IMR-90 (cell line): Measurements from ENCODE around the gene CTNNA2. TPM values are rescaled to one million over a fixed set of nuclear protein-coding genes. Genes with fewer than 3 reads are reported as not detected.

ENCODE experiments used
- ATAC-seq: fragments of 200-7000 bp; cut with Tn5 transposase; 2 replicates; pipeline ENCODE4 v1.9.1; 2020; ENCODE audit warnings: low read depth, mild to moderate bottlenecking, moderate library complexity
- BruUV-seq: library from RNA; stranded (reverse); fragments of 400-500 nt; replicated peaks from 2 replicates; lab custom pipeline; 2021; lab: Mats Ljungman, UMichigan
- CTCF ChIA-PET: fragments of 300-600 bp; formaldehyde crosslinking; extraction: SDS; loops from one replicate; lab custom pipeline; 2021; ENCODE audit warnings: antibody characterized with exemption; lab: Yijun Ruan, JAX
- POLR2A ChIA-PET: fragments of 300-600 bp; sonication (Branson Sonifier 250); formaldehyde crosslinking; loops from one replicate; lab custom pipeline; 2022; ENCODE audit warnings: antibody characterized with exemption; ENCODE audit not compliant: unreplicated experiment; lab: Charles Lee
- DNase-seq: peaks from one replicate; pipeline ENCODE4 v3.0.0; 2013
- H2AFZ ChIP-seq: replicated peaks from 2 replicates; pipeline ENCODE3; 2013; ENCODE audit warnings: low read length, mild to moderate bottlenecking; ENCODE audit not compliant: poor library complexity
- H2AK5ac ChIP-seq: 2 replicates; pipeline ENCODE4 v1.6.1; 2013; ENCODE audit warnings: low read depth, low read length, inconsistent platforms
- H2AK9ac ChIP-seq: replicated peaks from 2 replicates; pipeline ENCODE3; 2013; ENCODE audit warnings: mild to moderate bottlenecking, low read depth, low read length, moderate library complexity; ENCODE audit not compliant: poor library complexity
- H2BK120ac ChIP-seq: 2 replicates; pipeline ENCODE4 v1.6.1; 2013; ENCODE audit warnings: low read depth, low read length, inconsistent platforms
- H2BK15ac ChIP-seq: 3 replicates; pipeline ENCODE4 v1.6.1; 2013; ENCODE audit warnings: low read depth, low read length, inconsistent platforms
- H2BK20ac ChIP-seq: 2 replicates; pipeline ENCODE4 v1.6.1; 2013; ENCODE audit warnings: low read depth, mild to moderate bottlenecking, inconsistent platforms, low read length, moderate library complexity
- H2BK5ac ChIP-seq: 2 replicates; pipeline ENCODE4 v1.6.1; 2013; ENCODE audit warnings: mild to moderate bottlenecking, low read depth, low read length, inconsistent platforms; ENCODE audit not compliant: poor library complexity, severe bottlenecking
- H3K14ac ChIP-seq: replicated peaks from 2 replicates; pipeline ENCODE4 v1.6.1; 2013; ENCODE audit warnings: low read depth, low read length, inconsistent platforms
- H3K18ac ChIP-seq: 2 replicates; pipeline ENCODE4 v1.6.1; 2013; ENCODE audit warnings: low read depth, low read length, control low read depth
- H3K23ac ChIP-seq: 2 replicates; pipeline ENCODE4 v1.6.1; 2013; ENCODE audit warnings: low read depth, low read length, inconsistent platforms
- H3K27ac ChIP-seq: 2 replicates; pipeline ENCODE4 v1.5.1; 2013; ENCODE audit warnings: mild to moderate bottlenecking, control low read depth, low read length; ENCODE audit not compliant: insufficient read depth
- H3K27me3 ChIP-seq: 2 replicates; pipeline ENCODE4 v1.6.1; 2013; ENCODE audit warnings: low read length; ENCODE audit not compliant: control insufficient read depth, insufficient read depth
- H3K36me3 ChIP-seq: 2 replicates; pipeline ENCODE4 v1.6.1; 2013; ENCODE audit warnings: low read length, mixed read lengths; ENCODE audit not compliant: control insufficient read depth, insufficient read depth
- H3K4ac ChIP-seq: 2 replicates; pipeline ENCODE4 v1.6.1; 2013; ENCODE audit warnings: low read depth, low read length, inconsistent platforms
- H3K4me1 ChIP-seq: 2 replicates; pipeline ENCODE4 v1.6.1; 2013; ENCODE audit warnings: low read length, mixed read lengths; ENCODE audit not compliant: control insufficient read depth, insufficient read depth
- H3K4me2 ChIP-seq: 2 replicates; pipeline ENCODE4 v1.6.1; 2013; ENCODE audit warnings: low read depth, mild to moderate bottlenecking, control low read depth, low read length, moderate library complexity
- H3K4me3 ChIP-seq: 2 replicates; pipeline ENCODE4 v1.5.1; 2013; ENCODE audit warnings: low read depth, mild to moderate bottlenecking, control low read depth, low read length, moderate library complexity; ENCODE audit not compliant: insufficient read depth
- H3K56ac ChIP-seq: 2 replicates; pipeline ENCODE4 v1.6.1; 2013; ENCODE audit warnings: low read length, inconsistent platforms; ENCODE audit not compliant: insufficient read depth; ENCODE audit errors: extremely low read depth
- H3K79me1 ChIP-seq, 2 experiments: 2 replicates each; pipeline ENCODE4 v1.6.1; 2013; ENCODE audit warnings: low read length in 2 of 2, inconsistent platforms in 1 of 2, low read depth in 1 of 2
- H3K9ac ChIP-seq: 2 replicates; pipeline ENCODE4 v1.6.1; 2013; ENCODE audit warnings: low read depth, low read length, control low read depth
- H3K9me1 ChIP-seq: 2 replicates; pipeline ENCODE4 v1.6.1; 2013; ENCODE audit warnings: low read length, inconsistent platforms; ENCODE audit not compliant: insufficient read depth
- H3K9me3 ChIP-seq: 2 replicates; pipeline ENCODE4 v1.6.1; 2013; ENCODE audit warnings: low read length; ENCODE audit not compliant: control insufficient read depth, insufficient read depth
- H4K20me1 ChIP-seq: 2 replicates; pipeline ENCODE4 v1.6.1; 2013; ENCODE audit warnings: low read length, inconsistent platforms; ENCODE audit not compliant: insufficient read depth
- H4K5ac ChIP-seq: 2 replicates; pipeline ENCODE4 v1.6.1; 2013; ENCODE audit warnings: mild to moderate bottlenecking, low read depth, low read length, control low read depth
- H4K8ac ChIP-seq, 2 experiments: 2 replicates each; pipeline ENCODE4 v1.6.1; 2013; ENCODE audit warnings: low read depth in 2 of 2, low read length in 2 of 2, control low read depth in 1 of 2, inconsistent platforms in 1 of 2
- H4K91ac ChIP-seq: 2 replicates; pipeline ENCODE4 v1.6.1; 2013; ENCODE audit warnings: low read depth, low read length, inconsistent platforms; ENCODE audit not compliant: insufficient read depth
- BHLHE40 ChIP-seq: fragments of 150-350 bp; IDR thresholded peaks from 2 replicates; pipeline ENCODE4 v1.6.1; 2016; ENCODE audit warnings: mild to moderate bottlenecking, low read depth, low read length
- CTCF ChIP-seq: conservative IDR thresholded peaks from 2 replicates; pipeline ENCODE4 v1.5.1; 2012; ENCODE audit warnings: mild to moderate bottlenecking, low read depth, low read length, improper control_type of control experiment
- ELK1 ChIP-seq: fragments of 150-350 bp; IDR thresholded peaks from 2 replicates; pipeline ENCODE4 v1.6.1; 2016; ENCODE audit warnings: low read depth, mild to moderate bottlenecking, low read length, moderate library complexity, borderline replicate concordance
- FOS ChIP-seq: fragments of 150-350 bp; IDR thresholded peaks from 2 replicates; pipeline ENCODE4 v1.6.1; 2016; ENCODE audit warnings: low read depth, low read length
- MAFK ChIP-seq: IDR thresholded peaks from 2 replicates; pipeline ENCODE4 v1.6.1; 2012; ENCODE audit warnings: low read depth, low read length, improper control_type of control experiment
- MAZ ChIP-seq: IDR thresholded peaks from 2 replicates; pipeline ENCODE4 v1.6.1; 2012; ENCODE audit warnings: low read depth, mild to moderate bottlenecking, low read length, improper control_type of control experiment, moderate library complexity, borderline replicate concordance
- MXI1 ChIP-seq: IDR thresholded peaks from 2 replicates; pipeline ENCODE4 v1.6.1; 2012; ENCODE audit warnings: low read depth, mild to moderate bottlenecking, low read length, moderate library complexity, borderline replicate concordance
- RAD21 ChIP-seq: IDR thresholded peaks from 2 replicates; pipeline ENCODE4 v1.6.1; 2012; ENCODE audit warnings: low read length, improper control_type of control experiment
- RFX5 ChIP-seq: IDR thresholded peaks from 2 replicates; pipeline ENCODE4 v1.8.0; 2012; ENCODE audit warnings: low read depth, mild to moderate bottlenecking, low read length, moderate library complexity
- SMC3 ChIP-seq: fragments of 150-350 bp; IDR thresholded peaks from 2 replicates; pipeline ENCODE4 v1.6.1; 2016; ENCODE audit warnings: low read depth, mild to moderate bottlenecking, antibody characterized with exemption, low read length, moderate library complexity
- USF2 ChIP-seq: fragments of 150-350 bp; IDR thresholded peaks from 2 replicates; pipeline ENCODE4 v1.6.1; 2017; ENCODE audit warnings: mild to moderate bottlenecking, antibody characterized with exemption, low read length, low read depth
- WGBS, 2 experiments: methylation state at CpG; one replicate each; pipeline versions ENCODE4 v1.1.5 to v1.1.7; 2013; ENCODE audit warnings: missing lambda C conversion rate in 2 of 2; ENCODE audit not compliant: insufficient read length in 1 of 2; ENCODE audit errors: extremely low coverage in 2 of 2; 5-methylcytosine and 5-hydroxymethylcytosine counted together
- dilution Hi-C: fragments of 300-500 bp; cut with HindIII; formaldehyde crosslinking; loops from one replicate; pipeline ENCODE4 v1.14.3; 2018; ENCODE audit warnings: low sequenced_read_pairs; ENCODE audit not compliant: unreplicated experiment
- in situ Hi-C: fragments of 300-500 bp; cut with MboI; formaldehyde crosslinking; loops from 3 replicates; pipeline ENCODE4 v1.14.3; 2019; ENCODE audit warnings: low sequenced_read_pairs, inconsistent platforms, mixed read lengths
- intact Hi-C: fragments of 100-400 bp; cut with micrococcal nuclease; formaldehyde crosslinking; loops from 2 replicates; pipeline ENCODE4 v1.10.0; 2022
- polyA plus RNA-seq, 3 experiments: library from polyadenylated mRNA; depleted of rRNA; stranded (reverse); fragments of >200 nt; gene quantifications; 2 replicates each; pipeline ENCODE4 v1.2.3, GENCODE V29; 2012; ENCODE audit warnings: low replicate concordance in 1 of 3
- total RNA-seq: library from RNA; depleted of rRNA; stranded (reverse); fragments of >200 nt; gene quantifications from 2 replicates; pipeline ENCODE4 v1.2.3, GENCODE V29; 2012

The CTNNA2 gene
- total and polyA plus RNA-seq, 2 of the 4 experiments (the other 2 are of a cell fraction): not detected

GRCh38 chr2:80311304-80311703 is 798.5 kb downstream of the CTNNA2 start:
- WGBS, 2 experiments: 0% methylated on average over 1 of the region's 3 CpGs; no CpG with 5 or more reads in 1 of the 2 experiments
- Histone ChIP-seq H2BK5ac (no peak overlapping the region), H2BK15ac (no peak overlapping the region), H2AK9ac (no peak overlapping the region), H3K9ac (no peak overlapping the region), H3K4ac (no peak overlapping the region), H4K20me1 (no peaks in the 10 kb centered on the region), H2AK5ac (no peak overlapping the region), H4K91ac (no peak overlapping the region), H3K27ac (no peak overlapping the region), H2BK20ac (no peak overlapping the region), H3K4me2 (no peak overlapping the region), H3K36me3 (no peaks in the 10 kb centered on the region), H3K4me1 (no peaks in the 10 kb centered on the region), H3K4me3 (no peak overlapping the region), H3K9me3 (no peaks in the 10 kb centered on the region), H3K9me1 (no peaks in the 10 kb centered on the region), H3K56ac (no peak overlapping the region), H4K5ac (no peak overlapping the region), H3K18ac (no peak overlapping the region), H2BK120ac (no peak overlapping the region), H2AFZ (no peak overlapping the region), H4K8ac (no peak overlapping the region), H3K14ac (no peak overlapping the region), H3K23ac (no peak overlapping the region), H3K27me3 (no peaks in the 10 kb centered on the region; the same call in 1 of the 2 replicates), H3K79me1 (no peaks in the 10 kb centered on the region)
- intact Hi-C loops (no loop called here), dilution Hi-C loops (no loop called here), in situ Hi-C loops (no loop called here)
- ChIA-PET CTCF (no interaction called here), POLR2A (no interaction called here)
- ATAC-seq (no peak), DNase-seq (no peak)
- no TSS peak for BruUV-seq
- TF ChIP-seq CTCF (no peak), MAZ (no peak), RFX5 (no peak), USF2 (no peak), RAD21 (no peak), MAFK (no peak), FOS (no peak), MXI1 (no peak), ELK1 (no peak), SMC3 (no peak), BHLHE40 (no peak)
